NCI-H1436 treated with DMSO at 0.1 percent for 48 hours (cell line): Measurements from ENCODE around the gene NEGR1.

Experiments
- DNase-seq: peaks from one replicate; lab custom pipeline; 2025; lab: John Stamatoyannopoulos, UW

The NEGR1 gene

GRCh38 chr1:71351438-71351837 is 930.9 kb downstream of the NEGR1 start:
- DNase-seq, result no peak

GRCh38 chr1:71350805-71351204 is 931.5 kb downstream of the NEGR1 start:
- DNase-seq, result no peak

- DNase-seq, result no peak
These were observed 932.0 kb downstream of the NEGR1 start for GRCh38 chr1:71350330-71350729.
